Chondrocyte (in vitro differentiated cells): ENCODE data around the gene CALM3. TPM values are rescaled to one million over a fixed set of nuclear protein-coding genes. Genes with fewer than 3 reads are reported as not detected.
"Not testable (repeated sequence)": the region's sequence is repeated elsewhere in the genome, so short reads cannot be mapped to it uniquely, and the experiment has no call there.

ENCODE experiments used
- DNase-seq: peaks from one replicate; pipeline ENCODE4 v3.0.0; 2021; ENCODE audit warnings: mixed read lengths, low spot score
- H3K27ac Mint-ChIP-seq: one replicate; pipeline ENCODE4 v1.8.0; 2021; ENCODE audit warnings: mild to moderate bottlenecking, moderate library complexity, mixed read lengths; ENCODE audit not compliant: unreplicated experiment
- H3K27me3 Mint-ChIP-seq: 2 replicates; pipeline ENCODE4 v1.8.0; 2021; ENCODE audit warnings: low read depth, mixed read lengths
- H3K36me3 Mint-ChIP-seq: 2 replicates; pipeline ENCODE4 v1.8.0; 2021; ENCODE audit warnings: low read depth, mixed read lengths
- H3K4me1 Mint-ChIP-seq: 2 replicates; pipeline ENCODE4 v1.8.0; 2021; ENCODE audit warnings: low read depth, mild to moderate bottlenecking, mixed read lengths
- H3K4me3 Mint-ChIP-seq: one replicate; pipeline ENCODE4 v1.8.0; 2021; ENCODE audit warnings: mild to moderate bottlenecking, moderate library complexity, mixed read lengths; ENCODE audit not compliant: unreplicated experiment
- H3K9me3 Mint-ChIP-seq: 2 replicates; pipeline ENCODE4 v1.8.0; 2021; ENCODE audit warnings: low read depth, mixed read lengths
- CTCF ChIP-seq: fragments of 200-600 bp; sonication (generic); IDR thresholded peaks from 2 replicates; pipeline ENCODE4 v1.5.0; 2021; ENCODE audit warnings: antibody characterized with exemption, mild to moderate bottlenecking, moderate library complexity
- total RNA-seq: library from RNA; stranded (reverse); gene quantifications from 3 replicates; pipeline ENCODE4 v1.2.1, GENCODE V29; 2021

Gene CALM3
- total RNA-seq, 1 donor from 2014 or later = 144 TPM

- H3K27me3 Mint-ChIP-seq = no peaks in the 10 kb centered on the region
- no peak for TF ChIP-seq CTCF
- no peak for DNase-seq
- H3K36me3 Mint-ChIP-seq = no peaks in the 10 kb centered on the region
- no peak overlapping the region for H3K4me3 Mint-ChIP-seq
- peak overlapping the region; percentile 96 for H3K27ac Mint-ChIP-seq
- no peaks in the 10 kb centered on the region for H3K9me3 Mint-ChIP-seq
- H3K4me1 Mint-ChIP-seq = peaks cover 37% of the 10 kb centered on the region
Observed at GRCh38 chr19:46625731-46626130, 24.6 kb downstream of the CALM3 start.

- no peak overlapping the region for H3K27ac Mint-ChIP-seq
- H3K4me3 Mint-ChIP-seq = no peak overlapping the region
- H3K36me3 Mint-ChIP-seq = no peaks in the 10 kb centered on the region
- H3K4me1 Mint-ChIP-seq = peaks cover 35% of the 10 kb centered on the region
- no peak for DNase-seq
- no peak for TF ChIP-seq CTCF
- no peaks in the 10 kb centered on the region for H3K27me3 Mint-ChIP-seq
- no peaks in the 10 kb centered on the region for H3K9me3 Mint-ChIP-seq
Observed at GRCh38 chr19:46626446-46626845, 25.3 kb downstream of the CALM3 start.

- H3K27ac Mint-ChIP-seq, H3K36me3 Mint-ChIP-seq, H3K4me3 Mint-ChIP-seq, H3K9me3 Mint-ChIP-seq, DNase-seq, H3K27me3 Mint-ChIP-seq: not testable (repeated sequence)
- H3K4me1 Mint-ChIP-seq = peaks cover 39% of the 10 kb centered on the region
Observed at GRCh38 chr19:46628970-46629369, 27.8 kb downstream of the CALM3 start.

GRCh38 chr19:46629546-46630025 is 28.5 kb downstream of the CALM3 start:
- Mint-ChIP-seq H3K36me3 (no peaks in the 10 kb centered on the region), H3K4me1 (peaks cover 34% of the 10 kb centered on the region), H3K27me3 (no peaks in the 10 kb centered on the region), H3K4me3 (no peak overlapping the region), H3K27ac (no peak overlapping the region), H3K9me3 (no peaks in the 10 kb centered on the region)
- no peak for DNase-seq
- no peak for TF ChIP-seq CTCF

GRCh38 chr19:46630586-46631205 is 29.6 kb downstream of the CALM3 start:
- DNase-seq = no peak
- H3K36me3 Mint-ChIP-seq = no peaks in the 10 kb centered on the region
- H3K27me3 Mint-ChIP-seq = peaks cover 2% of the 10 kb centered on the region
- H3K4me1 Mint-ChIP-seq = peaks cover 23% of the 10 kb centered on the region
- no peak overlapping the region for H3K27ac Mint-ChIP-seq
- no peak for TF ChIP-seq CTCF
- no peak overlapping the region for H3K4me3 Mint-ChIP-seq
- no peaks in the 10 kb centered on the region for H3K9me3 Mint-ChIP-seq

- no peak overlapping the region for H3K4me3 Mint-ChIP-seq
- peaks cover 19% of the 10 kb centered on the region for H3K4me1 Mint-ChIP-seq
- H3K27ac Mint-ChIP-seq = no peak overlapping the region
- DNase-seq = no peak
- no peaks in the 10 kb centered on the region for H3K36me3 Mint-ChIP-seq
- peaks cover 2% of the 10 kb centered on the region for H3K27me3 Mint-ChIP-seq
- H3K9me3 Mint-ChIP-seq = no peaks in the 10 kb centered on the region
- no peak for TF ChIP-seq CTCF
Observed at GRCh38 chr19:46631481-46631880, 30.4 kb downstream of the CALM3 start.
